NCI-H524 (cell line): ENCODE data around the gene UFL1.
A peak's percentile ranks its signal among the peaks of the same experiment; 100 is the strongest.
"Not testable (repeated sequence)": the region's sequence is repeated elsewhere in the genome, so short reads cannot be mapped to it uniquely, and the experiment has no call there.

ENCODE experiments used
- DNase-seq, 2 experiments: peaks; one replicate each; lab custom pipeline; 2025; lab: John Stamatoyannopoulos, UW

Gene UFL1

GRCh38 chr6:96521644-96522464 lies at the start of gene UFL1:
Gene UFL1, plus strand, starts transcription at chr6:96521806. Its CDS starts 68 bp downstream, at chr6:96521874.
- DNase-seq, result peak; percentile 89 to 92

GRCh38 chr6:96472291-96472690 lies 49.3 kb upstream of the UFL1 start:
- DNase-seq, result not testable (repeated sequence)

GRCh38 chr6:96478695-96479094 lies 42.9 kb upstream of the UFL1 start:
- no peak for DNase-seq

GRCh38 chr6:96491926-96492325 lies 29.7 kb upstream of the UFL1 start:
- no peak for DNase-seq

- no peak for DNase-seq
These were observed 21.8 kb upstream of the UFL1 start for GRCh38 chr6:96499781-96500180.

GRCh38 chr6:96502915-96503314 lies 18.7 kb upstream of the UFL1 start:
- DNase-seq, result no peak

- DNase-seq, result peak in 1 of 2 experiments; percentile 4
These were observed 16.2 kb upstream of the UFL1 start for GRCh38 chr6:96505363-96505762.

GRCh38 chr6:96509281-96509680 lies 12.3 kb upstream of the UFL1 start:
- DNase-seq, result no peak

- DNase-seq, result peak in 1 of 2 experiments; percentile 6
These were observed 1.2 kb upstream of the UFL1 start for GRCh38 chr6:96520171-96521115.

GRCh38 chr6:96521306-96521643 lies 331 bp upstream of the UFL1 start:
- DNase-seq, result peak in 1 of 2 experiments; percentile 57

- no peak for DNase-seq
These were observed 931 bp downstream of the UFL1 start for GRCh38 chr6:96522465-96523009.

- no peak for DNase-seq
These were observed 6.6 kb downstream of the UFL1 start for GRCh38 chr6:96528193-96528592.

- peak in 1 of 2 experiments; percentile 47 for DNase-seq
These were observed 10.8 kb downstream of the UFL1 start for GRCh38 chr6:96532399-96532798.

GRCh38 chr6:96537726-96538125 lies 16.1 kb downstream of the UFL1 start:
- no peak for DNase-seq

GRCh38 chr6:96542702-96543101 lies 21.1 kb downstream of the UFL1 start:
- peak; percentile 16 to 18 for DNase-seq

GRCh38 chr6:96545882-96546281 lies 24.3 kb downstream of the UFL1 start:
- DNase-seq, result no peak

GRCh38 chr6:96547654-96548053 lies 26.0 kb downstream of the UFL1 start:
- no peak for DNase-seq

GRCh38 chr6:96554558-96554957 lies 33.0 kb downstream of the UFL1 start:
- DNase-seq, result no peak

- not testable (repeated sequence) for DNase-seq
These were observed 38.1 kb downstream of the UFL1 start for GRCh38 chr6:96559740-96560139.

GRCh38 chr6:96562886-96563285 lies 41.3 kb downstream of the UFL1 start, which contains the start of gene FHL5:
Gene FHL5, plus strand, starts transcription at chr6:96563128. Its CDS starts 40,486 bp downstream, at chr6:96603614.
- DNase-seq, result no peak

GRCh38 chr6:96563853-96564252 lies 42.2 kb downstream of the UFL1 start:
- no peak for DNase-seq

GRCh38 chr6:96570053-96570452 lies 48.4 kb downstream of the UFL1 start:
- DNase-seq, result no peak
